Measurements from ENCODE around the gene SLF1. TPM values are rescaled to one million over a fixed set of nuclear protein-coding genes. Genes with fewer than 3 reads are reported as not detected.

The SLF1 gene
- total and polyA plus RNA-seq, 2 experiments from 2014 or later: 36.3 to 43.8 TPM

GRCh38 chr5:94675965-94676618 is 57.6 kb downstream of the SLF1 start:
- no peaks in the 10 kb centered on the region for H3K9me2 ChIP-seq (ENCODE audit: insufficient read depth)
- Mint-ChIP-seq H3K4me3 (no peak overlapping the region), H3K27me3 (ENCODE audit: insufficient read depth, low read depth, poor library complexity) (no peaks in the 10 kb centered on the region), H3K4me1 (no peaks in the 10 kb centered on the region), H3K9me3 (no peaks in the 10 kb centered on the region), H3K36me3 (ENCODE audit: low read depth) (peaks cover 7% of the 10 kb centered on the region; the same call in 2 of the 3 replicates), H3K27ac (no peak overlapping the region)
- H3K4me1 ChIP-seq (ENCODE audit: insufficient read depth): no peaks in the 10 kb centered on the region
- no peaks in the 10 kb centered on the region for H3K79me2 ChIP-seq (replicated peaks; ENCODE audit: insufficient read depth)
- no peak overlapping the region for H3K27ac ChIP-seq (ENCODE audit: low read depth)
- H3K4me2 ChIP-seq: no peak overlapping the region
- H3K27me3 ChIP-seq (ENCODE audit: insufficient read depth): no peaks in the 10 kb centered on the region
- H4K20me1 ChIP-seq (replicated peaks; ENCODE audit: insufficient read depth): no peaks in the 10 kb centered on the region
- ATAC-seq: no peak
- TF ChIP-seq CREB1 (CRISPR knock-in tag; IDR thresholded peaks at IDR 0.05; ENCODE audit: low read depth) (no peak), NANOG (IDR thresholded peaks at IDR 0.05; ENCODE audit: borderline replicate concordance) (no peak), REST (IDR thresholded peaks at IDR 0.05; ENCODE audit: unreplicated experiment) (no peak), JUNB (IDR thresholded peaks at IDR 0.05; ENCODE audit: unreplicated experiment) (no peak), EZH2 (IDR thresholded peaks at IDR 0.05; ENCODE audit: low read depth, unreplicated experiment) (no peak), STAT1 (IDR thresholded peaks at IDR 0.05; ENCODE audit: unreplicated experiment) (no peak), CTCF (conservative IDR thresholded peaks at IDR 0.05; ENCODE audit: low read depth in 2 of 2) (no peak), EZH2phosphoT487 (IDR thresholded peaks at IDR 0.05; ENCODE audit: unreplicated experiment) (no peak), ETS1 (IDR thresholded peaks at IDR 0.05) (no peak)
- no peak for DNase-seq (ENCODE audit: low spot score)
- 0 out of 2 replicates have a peak, but pooled peaks cover 4% of the 10 kb centered on the region for H3K36me3 ChIP-seq (ENCODE audit: insufficient read depth)
- no peak overlapping the region for H2AFZ ChIP-seq
- H3F3A ChIP-seq (replicated peaks; ENCODE audit: low read depth): no peaks in the 10 kb centered on the region
- no peak overlapping the region for H3K4me3 ChIP-seq

Measured in GM23338 (cell line).